SK-N-SH treated with all-trans-retinoic acid at 6 μM for 48 hours (cell line): Measurements from ENCODE around the gene CASP4.

Experiments
- ATAC-seq: fragments of 200-7000 bp; cut with Tn5 transposase; 3 replicates; pipeline ENCODE4 v1.9.1; 2020; ENCODE audit warnings: mild to moderate bottlenecking, moderate library complexity
- CREB5 ChIP-seq: fragments of 250-450 bp; sonication (Bioruptor Pico); IDR thresholded peaks from 2 replicates; pipeline ENCODE4 v1.5.1; 2020; ENCODE audit warnings: low read depth, mild to moderate bottlenecking, moderate library complexity
- ISL1 ChIP-seq: fragments of 250-450 bp; sonication (Bioruptor Pico); IDR thresholded peaks from 2 replicates; pipeline ENCODE4 v2.1.2; 2022; ENCODE audit warnings: mild to moderate bottlenecking, moderate library complexity
- TSHZ2 ChIP-seq: fragments of 250-450 bp; sonication (Bioruptor Pico); IDR thresholded peaks from 2 replicates; pipeline ENCODE4 v1.5.0; 2020; ENCODE audit warnings: mild to moderate bottlenecking, moderate library complexity
- ZC3H10 ChIP-seq: fragments of 250-450 bp; sonication (Bioruptor Pico); IDR thresholded peaks from 2 replicates; pipeline ENCODE4 v1.5.1; 2021; ENCODE audit warnings: mild to moderate bottlenecking, moderate library complexity
- ZFP30 ChIP-seq: fragments of 450-650 bp; formaldehyde crosslinking; IDR thresholded peaks from 2 replicates; pipeline ENCODE4 v1.5.0; 2022; ENCODE audit warnings: mild to moderate bottlenecking, moderate library complexity

CASP4 gene

GRCh38 chr11:104893876-104894275, 74.5 kb downstream of the CASP4 start:
- no peak for ATAC-seq
- TF ChIP-seq CREB5 (CRISPR knock-in tag) (no peak), TSHZ2 (CRISPR knock-in tag) (no peak), ZC3H10 (CRISPR knock-in tag) (no peak), ZFP30 (CRISPR knock-in tag) (no peak), ISL1 (no peak)
